B cell (primary cell): ENCODE results near the gene PTP4A1. TPM values are rescaled to one million over a fixed set of nuclear protein-coding genes. Genes with fewer than 3 reads are reported as not detected.

ENCODE experiments used
- ATAC-seq: fragments of 200-7000 bp; cut with Tn5 transposase; one replicate; pipeline ENCODE4 v1.10.0; 2021; ENCODE audit warnings: low read depth, mild to moderate bottlenecking, moderate number of reproducible peaks, moderate library complexity
- CTCF ChIA-PET: fragments of 350-600 bp; sonication (Branson Sonifier 250); formaldehyde crosslinking; loops from one replicate; lab custom pipeline; 2021; ENCODE audit warnings: antibody characterized with exemption, inconsistent platforms; lab: Charles Lee
- POLR2A ChIA-PET: fragments of 350-600 bp; sonication (Branson Sonifier 250); formaldehyde crosslinking; loops from one replicate; lab custom pipeline; 2021; ENCODE audit warnings: antibody characterized with exemption; lab: Charles Lee
- DNase-seq: peaks from one replicate; pipeline ENCODE4 v3.0.0; 2013
- H2AFZ ChIP-seq: 2 replicates; pipeline ENCODE4 v1.6.1; 2012; ENCODE audit warnings: mild to moderate bottlenecking, low read depth, low read length; ENCODE audit not compliant: insufficient read depth, poor library complexity, severe bottlenecking
- H3K27ac ChIP-seq, 2 donors: 1 replicate in 1 of 2; 2 replicates in 1 of 2; pipeline ENCODE4 v1.5.1; 2012 to 2013; ENCODE audit warnings: low read length in 2 of 2, mild to moderate bottlenecking in 2 of 2, moderate library complexity in 1 of 2
- H3K27me3 ChIP-seq, 4 experiments: fragments of 200-600 bp in 1 of 4; sonication (generic) in 1 of 4; replicated peaks in 1 of 4; 1 replicate in 2 of 4; 2 replicates in 2 of 4; pipeline versions ENCODE4 v1.6.1 to v1.7.0; 2013 to 2016; ENCODE audit warnings: low read length in 3 of 4, mild to moderate bottlenecking in 2 of 4, mixed read lengths in 1 of 4, moderate library complexity in 1 of 4; ENCODE audit not compliant: insufficient read depth in 4 of 4, control insufficient read depth in 3 of 4; ENCODE audit errors: control extremely low read depth in 1 of 4
- H3K36me3 ChIP-seq, 2 experiments: replicated peaks in 1 of 2; 1 replicate in 1 of 2; 2 replicates in 1 of 2; pipeline versions ENCODE4 v1.6.1 to v1.7.1; 2013; ENCODE audit warnings: low read length in 1 of 2; ENCODE audit not compliant: insufficient read depth in 2 of 2, control insufficient read depth in 1 of 2; ENCODE audit errors: control extremely low read depth in 1 of 2, extremely low read depth in 1 of 2
- H3K4me1 ChIP-seq, 2 donors: fragments of 200-600 bp in 1 of 2; sonication (generic) in 1 of 2; 1 replicate in 1 of 2; 2 replicates in 1 of 2; pipeline versions ENCODE4 v1.5.1 to v1.6.1; 2013 to 2017; ENCODE audit warnings: low read length in 2 of 2; ENCODE audit not compliant: control insufficient read depth in 2 of 2, insufficient read depth in 2 of 2
- H3K4me2 ChIP-seq: replicated peaks from 2 replicates; pipeline ENCODE3; 2012; ENCODE audit warnings: mild to moderate bottlenecking, low read depth, low read length; ENCODE audit not compliant: poor library complexity, severe bottlenecking
- H3K4me3 ChIP-seq, 5 experiments: fragments of 200-600 bp in 1 of 5; sonication (generic) in 1 of 5; 1 replicate in 3 of 5; 2 replicates in 2 of 5; pipeline versions ENCODE4 v1.5.1 to v1.7.0; 2011 to 2016; ENCODE audit warnings: low read length in 4 of 5, mild to moderate bottlenecking in 4 of 5, low read depth in 2 of 5, control low read depth in 1 of 5, moderate library complexity in 1 of 5; ENCODE audit not compliant: insufficient read depth in 1 of 5; ENCODE audit errors: control extremely low read depth in 1 of 5, extremely low read depth in 1 of 5
- H3K79me2 ChIP-seq: fragments of 200-600 bp; sonication (generic); one replicate; pipeline ENCODE4 v1.6.0; 2016; ENCODE audit warnings: low read length; ENCODE audit not compliant: control insufficient read depth, insufficient read depth
- H3K9ac ChIP-seq: fragments of 200-600 bp; sonication (generic); 2 replicates; pipeline ENCODE4 v1.6.1; 2017; ENCODE audit warnings: mild to moderate bottlenecking, low read length, moderate library complexity
- H3K9me3 ChIP-seq, 3 donors: one replicate each; pipeline versions ENCODE4 v1.6.1 to v1.7.1; 2013; ENCODE audit warnings: low read length in 2 of 3; ENCODE audit not compliant: control insufficient read depth in 2 of 3, insufficient read depth in 1 of 3; ENCODE audit errors: control extremely low read depth in 1 of 3
- H4K20me1 ChIP-seq: 2 replicates; pipeline ENCODE4 v1.6.0; 2012; ENCODE audit warnings: mild to moderate bottlenecking, low read length; ENCODE audit not compliant: insufficient read depth, control insufficient read depth, poor library complexity, severe bottlenecking
- H3K27ac Mint-ChIP-seq: one replicate; pipeline ENCODE4 v1.8.0; 2021; ENCODE audit warnings: mixed read lengths
- H3K27me3 Mint-ChIP-seq: one replicate; pipeline ENCODE4 v1.8.0; 2021; ENCODE audit warnings: mixed read lengths
- H3K4me1 Mint-ChIP-seq: one replicate; pipeline ENCODE4 v1.8.0; 2021; ENCODE audit warnings: mixed read lengths
- H3K4me3 Mint-ChIP-seq: one replicate; pipeline ENCODE4 v1.8.0; 2021; ENCODE audit warnings: mixed read lengths
- H3K9me3 Mint-ChIP-seq: one replicate; pipeline ENCODE4 v1.8.0; 2022; ENCODE audit warnings: mixed read lengths; ENCODE audit not compliant: insufficient read depth
- EZH2 ChIP-seq: IDR thresholded peaks from 2 replicates; pipeline ENCODE4 v1.6.1; 2012; ENCODE audit warnings: borderline replicate concordance, low read depth, mild to moderate bottlenecking, moderate library complexity, low read length; ENCODE audit not compliant: insufficient read depth, poor library complexity, severe bottlenecking
- WGBS: methylation state at CpG from one replicate; pipeline ENCODE4 v1.1.5; 2013; ENCODE audit warnings: missing lambda C conversion rate; ENCODE audit not compliant: insufficient coverage; 5-methylcytosine and 5-hydroxymethylcytosine counted together
- intact Hi-C: fragments of 100-400 bp; cut with micrococcal nuclease; formaldehyde crosslinking; loops from one replicate; pipeline ENCODE4 v1.10.0; 2022
- polyA plus RNA-seq: library from polyadenylated mRNA; depleted of rRNA; stranded (reverse); fragments of >200 nt; gene quantifications from 2 replicates; pipeline ENCODE4 v1.2.3, GENCODE V29; 2012
- total RNA-seq, 2 donors: library from RNA; stranded (reverse); fragments of 120-200 nt in 1 of 2; gene quantifications; 1 replicate in 1 of 2; 2 replicates in 1 of 2; pipeline versions ENCODE4 v1.2.3 to v1.2.4, GENCODE V29; 2013 to 2022
- TF ChIP-seq, protein P1 (sequence below): fragments of 200-600 bp; IDR thresholded peaks from one replicate; pipeline ENCODE4 v1.8.0; 2022; ENCODE audit warnings: antibody characterized with exemption, mild to moderate bottlenecking

PTP4A1 gene
- total and polyA plus RNA-seq, 2 donors (not counting 1 experiment from before 2014, with no cell fraction given): 33.7 to 80.6 TPM

DNA sequence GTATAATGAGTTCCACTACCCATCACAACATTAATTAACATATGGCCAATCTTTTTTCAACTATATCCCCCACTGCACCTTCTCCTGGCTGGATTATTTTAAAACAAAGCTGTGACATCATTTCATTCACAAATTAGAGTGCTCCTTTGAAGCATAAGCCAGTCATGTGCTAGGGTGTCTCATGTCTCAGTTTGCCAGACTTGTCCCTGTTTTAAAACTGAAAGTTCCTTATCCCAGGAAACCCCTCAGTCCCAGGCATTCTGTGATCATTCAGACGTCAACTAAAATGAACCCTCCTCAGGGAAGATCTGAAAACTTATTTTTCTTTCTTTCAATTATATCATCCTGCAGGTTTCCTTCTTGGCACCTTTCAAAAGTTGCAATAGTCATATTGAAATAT lies 29.3 kb upstream of the PTP4A1 start:
- no peak overlapping the region for H3K4me3 ChIP-seq
- H3K27ac ChIP-seq: no peak overlapping the region
- no CpG with 5 or more reads among the region's 1 CpG for WGBS
- H3K36me3 ChIP-seq: no peaks in the 10 kb centered on the region
- ATAC-seq: no peak
- no peaks in the 10 kb centered on the region for H3K4me1 ChIP-seq
- Mint-ChIP-seq H3K9me3 (peaks cover 5% of the 10 kb centered on the region), H3K27ac (no peak overlapping the region), H3K4me3 (no peak overlapping the region), H3K4me1 (no peaks in the 10 kb centered on the region), H3K27me3 (peaks cover 22% of the 10 kb centered on the region)
- CTCF ChIA-PET: no interaction called here
- H3K27me3 ChIP-seq: peaks cover 0 to 3% (median 0%) of the 10 kb centered on the region in 4 experiments
- no peaks in the 10 kb centered on the region for H4K20me1 ChIP-seq
- H3K9me3 ChIP-seq: no peaks in the 10 kb centered on the region
- no peak overlapping the region for H3K9ac ChIP-seq
- DNase-seq: no peak
- POLR2A ChIA-PET: no interaction called here
- H3K4me2 ChIP-seq: no peak overlapping the region
- TF ChIP-seq, protein P1, sequence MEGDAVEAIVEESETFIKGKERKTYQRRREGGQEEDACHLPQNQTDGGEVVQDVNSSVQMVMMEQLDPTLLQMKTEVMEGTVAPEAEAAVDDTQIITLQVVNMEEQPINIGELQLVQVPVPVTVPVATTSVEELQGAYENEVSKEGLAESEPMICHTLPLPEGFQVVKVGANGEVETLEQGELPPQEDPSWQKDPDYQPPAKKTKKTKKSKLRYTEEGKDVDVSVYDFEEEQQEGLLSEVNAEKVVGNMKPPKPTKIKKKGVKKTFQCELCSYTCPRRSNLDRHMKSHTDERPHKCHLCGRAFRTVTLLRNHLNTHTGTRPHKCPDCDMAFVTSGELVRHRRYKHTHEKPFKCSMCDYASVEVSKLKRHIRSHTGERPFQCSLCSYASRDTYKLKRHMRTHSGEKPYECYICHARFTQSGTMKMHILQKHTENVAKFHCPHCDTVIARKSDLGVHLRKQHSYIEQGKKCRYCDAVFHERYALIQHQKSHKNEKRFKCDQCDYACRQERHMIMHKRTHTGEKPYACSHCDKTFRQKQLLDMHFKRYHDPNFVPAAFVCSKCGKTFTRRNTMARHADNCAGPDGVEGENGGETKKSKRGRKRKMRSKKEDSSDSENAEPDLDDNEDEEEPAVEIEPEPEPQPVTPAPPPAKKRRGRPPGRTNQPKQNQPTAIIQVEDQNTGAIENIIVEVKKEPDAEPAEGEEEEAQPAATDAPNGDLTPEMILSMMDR: no peak
- TF ChIP-seq EZH2: no peak
- intact Hi-C loops: no loop called here
- H3K79me2 ChIP-seq: no peaks in the 10 kb centered on the region
- H2AFZ ChIP-seq: no peak overlapping the region

DNA sequence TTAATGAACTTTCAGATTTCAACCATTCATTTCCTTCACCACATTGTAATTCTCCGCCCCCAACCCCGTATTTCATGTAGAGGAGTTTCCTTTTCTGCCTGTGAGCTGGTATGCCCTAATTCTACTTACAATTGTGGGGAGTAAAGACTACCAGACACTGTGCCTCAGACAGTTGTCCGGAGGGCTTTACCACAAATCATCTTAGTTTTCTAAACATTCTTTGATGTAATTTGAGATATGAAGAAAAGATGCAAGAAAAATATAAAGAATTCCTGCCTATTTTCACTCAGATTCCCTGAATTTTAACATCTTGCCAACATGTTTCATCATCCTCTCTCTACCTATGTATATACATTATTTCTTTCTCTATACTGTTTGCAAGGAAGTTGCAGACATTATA lies 28.3 kb upstream of the PTP4A1 start:
- Histone ChIP-seq H2AFZ (no peak overlapping the region), H3K27me3 (peaks cover 0 to 3% (median 0%) of the 10 kb centered on the region in 4 experiments), H3K36me3 (no peaks in the 10 kb centered on the region), H3K4me2 (no peak overlapping the region), H3K27ac (no peak overlapping the region), H3K79me2 (no peaks in the 10 kb centered on the region), H4K20me1 (no peaks in the 10 kb centered on the region), H3K4me1 (no peaks in the 10 kb centered on the region), H3K9ac (no peak overlapping the region), H3K9me3 (no peaks in the 10 kb centered on the region), H3K4me3 (no peak overlapping the region)
- TF ChIP-seq, protein P1: no peak
- no peak for TF ChIP-seq EZH2
- Mint-ChIP-seq H3K4me3 (no peak overlapping the region), H3K27ac (no peak overlapping the region), H3K9me3 (peaks cover 5% of the 10 kb centered on the region), H3K4me1 (no peaks in the 10 kb centered on the region), H3K27me3 (peaks cover 24% of the 10 kb centered on the region)
- DNase-seq (no peak), ATAC-seq (no peak)
- WGBS: no CpG with 5 or more reads among the region's 3 CpGs
- ChIA-PET POLR2A (no interaction called here), CTCF (no interaction called here)
- intact Hi-C loops: no loop called here
